Breast epithelium (tissue), 3 donors: ENCODE data around the gene LIPF.

Source experiments
- CTCF ChIP-seq, 3 donors: fragments of 450-650 bp; IDR thresholded peaks; one replicate each; pipeline ENCODE4 v1.5.1; 2016 to 2017; ENCODE audit warnings: antibody characterized with exemption in 3 of 3, mild to moderate bottlenecking in 3 of 3, moderate library complexity in 3 of 3
- POLR2AphosphoS5 ChIP-seq, 3 donors: sonication (generic); formaldehyde crosslinking; IDR thresholded peaks; one replicate each; pipeline ENCODE4 v1.6.1; 2017; ENCODE audit warnings: antibody characterized with exemption in 3 of 3

DNA sequence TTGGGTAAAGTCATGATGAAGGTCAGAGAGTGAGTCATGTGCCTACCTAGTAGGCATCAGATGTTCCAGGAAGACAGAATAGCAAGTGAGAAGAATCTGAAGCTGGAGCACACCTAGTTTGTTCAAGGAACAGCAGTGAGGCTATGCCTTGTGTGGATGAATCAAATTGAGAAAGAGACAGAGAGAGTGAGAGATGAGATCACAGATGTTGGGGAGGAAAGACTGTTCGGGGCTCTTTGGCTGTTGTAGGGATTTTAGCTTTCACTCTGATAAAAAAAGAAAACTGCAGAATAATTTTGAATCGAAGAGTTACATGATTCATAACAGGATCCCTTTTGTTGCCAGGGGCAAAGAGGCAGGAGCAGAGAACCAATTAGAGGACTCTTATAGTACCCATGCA lies 6.3 kb downstream of the LIPF start:
- TF ChIP-seq CTCF (IDR thresholded peaks at IDR 0.05) (no peak), POLR2AphosphoS5 (IDR thresholded peaks at IDR 0.05) (no peak)
